Heart left ventricle (tissue), 16 donors: ENCODE measurements around the gene PRODH2. TPM values are rescaled to one million over a fixed set of nuclear protein-coding genes. Genes with fewer than 3 reads are reported as not detected.

Source experiments
- ATAC-seq, 4 donors: fragments of 200-7000 bp; cut with Tn5 transposase; one replicate each; pipeline ENCODE4 v1.9.1; 2020 to 2022; ENCODE audit warnings: moderate library complexity in 4 of 4, mild to moderate bottlenecking in 3 of 4, moderate number of reproducible peaks in 1 of 4
- DNase-seq, 5 donors: peaks; one replicate each; pipeline ENCODE4 v3.0.0-alpha.2; 2020
- H3K27ac ChIP-seq, 12 donors: fragments of 200-600 bp; sonication (generic) in 4 of 12; one replicate each; pipeline versions ENCODE4 v1.5.0 to v1.8.0; 2016 to 2022; ENCODE audit warnings: mild to moderate bottlenecking in 2 of 12
- H3K27me3 ChIP-seq, 9 donors: fragments of 200-600 bp; sonication (generic) in 2 of 9; one replicate each; pipeline versions ENCODE4 v1.5.1 to v1.8.0; 2016 to 2022; ENCODE audit warnings: mild to moderate bottlenecking in 3 of 9
- H3K36me3 ChIP-seq, 9 donors: fragments of 200-600 bp; sonication (generic) in 2 of 9; one replicate each; pipeline versions ENCODE4 v1.5.0 to v1.8.0; 2018 to 2022; ENCODE audit warnings: mild to moderate bottlenecking in 2 of 9
- H3K4me1 ChIP-seq, 12 donors: fragments of 200-600 bp; sonication (generic) in 4 of 12; one replicate each; pipeline versions ENCODE4 v1.5.0 to v1.8.0; 2016 to 2022; ENCODE audit warnings: mild to moderate bottlenecking in 3 of 12
- H3K4me3 ChIP-seq, 12 donors: fragments of 200-600 bp; sonication (generic) in 4 of 12; one replicate each; pipeline versions ENCODE4 v1.5.0 to v1.8.0; 2017 to 2022; ENCODE audit warnings: mild to moderate bottlenecking in 9 of 12, moderate library complexity in 4 of 12
- H3K9me3 ChIP-seq, 12 donors: fragments of 200-600 bp; sonication (generic) in 4 of 12; one replicate each; pipeline versions ENCODE4 v1.5.0 to v1.8.0; 2016 to 2022; ENCODE audit warnings: mild to moderate bottlenecking in 1 of 12
- CTCF ChIP-seq, 12 donors: fragments of 200-600 bp; sonication (generic) in 4 of 12; IDR thresholded peaks; one replicate each; pipeline versions ENCODE4 v1.5.0 to v1.8.0; 2018 to 2022; ENCODE audit warnings: antibody characterized with exemption in 12 of 12, mild to moderate bottlenecking in 5 of 12
- POLR2A ChIP-seq, 2 donors: fragments of 450-650 bp; IDR thresholded peaks; one replicate each; pipeline ENCODE4 v1.6.1; 2017; ENCODE audit warnings: antibody characterized with exemption in 2 of 2, mild to moderate bottlenecking in 2 of 2, moderate library complexity in 2 of 2
- WGBS, 4 donors: extraction: QIAGEN DNeasy Blood & Tissue Kit in 2 of 4; methylation state at CpG; one replicate each; pipeline versions ENCODE4 v1.1.5 to v1.1.7; 2013 to 2018; 5-methylcytosine and 5-hydroxymethylcytosine counted together
- intact Hi-C, 10 donors: fragments of 100-400 bp; cut with DNase I; formaldehyde crosslinking; loops; one replicate each; pipeline versions ENCODE4 v1.11.1 to v1.14.2; 2022
- polyA plus RNA-seq, 2 donors: library from polyadenylated mRNA; stranded (reverse); fragments of 200-250 nt; gene quantifications; one replicate each; pipeline ENCODE4 v1.2.3, GENCODE V29; 2013
- total RNA-seq, 9 donors: library from RNA; depleted of rRNA in 2 of 9; stranded (reverse); fragments of >200 nt in 2 of 9; fragmentation: NEBNext Ultra II Directional in 3 of 9; extraction: Animal tissue kit (Norgen Biotek cat#: 25700) in 3 of 9; gene quantifications; one replicate each; pipeline versions ENCODE4 v1.1.0 to v1.2.4, GENCODE V29; 2016 to 2023
- donor health status: ischemic (EF 13 %, LVEDD 7.1; RV severe dilation, severe dysfunction).
- donor health status: healthy with polysubstance abuse.
- donor health status: DM: no; HTN: yes; CAD: no.
- donor health status: DM: no; HTN: no; CAD: no.
- donor health status: ischemic (EF 25% LVEDD 6.9; RV normal size, moderate dysfunction).
- donor health status: ischemic (EF 25% LVEDD 5.7; RV mildly dilated, moderate dysfunction).
- donor health status: healthy.
- donor health status: DM: yes; HTN: yes; CAD: no.
- donor health status: ischemic (EF 35%, LVEDD 5.7; RV mildly dilated, moderate dysfunction).
- donor health status: nonischemic (EF 11% LVEDD 7.7; RV severe dilation, severe dysfunction).
- donor health status: DM: yes; HTN: yes; CAD: no.
- donor health status: PGD.
- donor health status: ischemic (EF 29% LVEDD 5.4; RV normal size, mild dysfunction).
- donor health status: nonischemic (EF 23%, LVEDD 6.1; RV moderate dilation, normal function).

Gene PRODH2
- total and polyA plus RNA-seq, 11 donors = not detected

- H3K27ac ChIP-seq = peak within 1 kb of the TSS; percentile 88 to 100 (median 96)
- no peaks in the 10 kb centered on the region for H3K9me3 ChIP-seq
- TF ChIP-seq POLR2A (IDR thresholded peaks at IDR 0.05) (peak in 1 of 2 donors; percentile 63), CTCF (IDR thresholded peaks at IDR 0.05) (no peak)
- ATAC-seq (peak; percentile 75 to 89 (median 82)), DNase-seq (peak; percentile 98 to 99 (median 99))
- H3K27me3 ChIP-seq = no peaks in the 10 kb centered on the region
- peak within 1 kb of the TSS; percentile 68 to 99 (median 86) for H3K4me3 ChIP-seq
- WGBS, 4 donors = 0 to 1% (median 0%) methylated on average over 22 to 53 of the region's 53 CpGs
- peaks cover 0 to 51% (median 37%) of the 10 kb centered on the region in 12 donors for H3K4me1 ChIP-seq
- intact Hi-C loops = loop anchor here in 2 of 10 donors (1.0 to 10.0 kb wide), 4 partner anchors 17 to 387 kb away; partner anchors contain the start of genes ARHGAP33 (in 1 of the 2) and CAPNS1 (in 1 of the 2)
- peaks cover 0 to 35% (median 26%) of the 10 kb centered on the region in 9 donors for H3K36me3 ChIP-seq
These were observed 54.7 kb downstream of the PRODH2 start, which contains the start of gene PROSER3 for GRCh38 chr19:35757749-35758608. TSS of gene PROSER3 (plus strand) at chr19:35758176. CDS start at chr19:35758216, 40 bp downstream.

GRCh38 chr19:35757231-35757748, 55.4 kb downstream of the PRODH2 start:
- Histone ChIP-seq H3K9me3 (no peaks in the 10 kb centered on the region), H3K27me3 (no peaks in the 10 kb centered on the region), H3K27ac (peak overlapping the region; percentile 88 to 100 (median 96)), H3K4me1 (peaks cover 0 to 51% (median 37%) of the 10 kb centered on the region in 12 donors), H3K4me3 (peak overlapping the region; percentile 58 to 99 (median 80)), H3K36me3 (peaks cover 0 to 34% (median 26%) of the 10 kb centered on the region in 9 donors)
- peak; percentile 67 to 77 (median 70) for ATAC-seq
- intact Hi-C loops = loop anchor here in 2 of 10 donors (1.0 to 10.0 kb wide), 3 partner anchors 17 to 388 kb away; partner anchors contain the start of gene CAPNS1 (in 1 of the 2)
- WGBS, 4 donors = 2 to 5% (median 3%) methylated on average over 13 to 19 of the region's 19 CpGs
- TF ChIP-seq CTCF (IDR thresholded peaks at IDR 0.05) (peak in 2 of 12 donors; percentile 34 to 36), POLR2A (IDR thresholded peaks at IDR 0.05) (no peak)
- DNase-seq = peak; percentile 90 to 97 (median 92)

GRCh38 chr19:35756377-35757230, 56.0 kb downstream of the PRODH2 start, which contains the start of gene HSPB6:
TSS of gene HSPB6 (minus strand) at chr19:35757029. CDS start at chr19:35757008, 21 bp downstream.
- peak within 1 kb of the TSS; percentile 88 to 100 (median 96) for H3K27ac ChIP-seq
- DNase-seq (peak; percentile 80 to 91 (median 86)), ATAC-seq (peak; percentile 36 to 47 (median 38))
- TF ChIP-seq POLR2A (IDR thresholded peaks at IDR 0.05) (peak in 1 of 2 donors; percentile 74), CTCF (IDR thresholded peaks at IDR 0.05) (no peak)
- intact Hi-C loops = loop anchor here in 2 of 10 donors (1.0 to 10.0 kb wide), 3 partner anchors 16 to 388 kb away; partner anchors contain the start of gene CAPNS1 (in 1 of the 2)
- no peaks in the 10 kb centered on the region for H3K9me3 ChIP-seq
- H3K4me1 ChIP-seq = peaks cover 0 to 57% (median 39%) of the 10 kb centered on the region in 12 donors
- 3 to 5% (median 5%) methylated on average over 22 to 52 of the region's 52 CpGs for WGBS, 4 donors
- no peaks in the 10 kb centered on the region for H3K27me3 ChIP-seq
- peak within 1 kb of the TSS; percentile 68 to 99 (median 86) for H3K4me3 ChIP-seq
- H3K36me3 ChIP-seq = peaks cover 0 to 32% (median 23%) of the 10 kb centered on the region in 9 donors
